Measurements from ENCODE around the gene WTIP. TPM values are rescaled to one million over a fixed set of nuclear protein-coding genes. Genes with fewer than 3 reads are reported as not detected.
A peak's percentile ranks its signal among the peaks of the same experiment; 100 is the strongest.

WTIP gene
- total and polyA plus RNA-seq, 2 of the 13 experiments (the other 11 are each of a cell fraction or from before 2014, with no cell fraction given), result 15.0 to 18.1 TPM

- TF ChIP-seq ZGPAT (CRISPR knock-in tag; IDR thresholded peaks at IDR 0.05), result peak; percentile 55; the same call in 1 of the 2 replicates
- no peak for TF ChIP-seq ZMAT3 (CRISPR knock-in tag; conservative IDR thresholded peaks at IDR 0.05)
- TF ChIP-seq ZNF431 (CRISPR knock-in tag; IDR thresholded peaks at IDR 0.05; ENCODE audit: borderline replicate concordance, low read depth), result no peak
- no peak for TF ChIP-seq CREB1 (IDR thresholded peaks at IDR 0.05)
- no peak for TF ChIP-seq CREB1 (CRISPR knock-in tag; IDR thresholded peaks at IDR 0.05)
- no peak for TF ChIP-seq ZBTB14 (CRISPR knock-in tag; IDR thresholded peaks at IDR 0.05)
- no peak for TF ChIP-seq ZNF557 (CRISPR knock-in tag; IDR thresholded peaks at IDR 0.05)
- TF ChIP-seq PRPF4 (IDR thresholded peaks at IDR 0.05; ENCODE audit: low read depth, low read length, poor library complexity, severe bottlenecking), result no peak
- TF ChIP-seq CEBPG (CRISPR knock-in tag; IDR thresholded peaks at IDR 0.05), result no peak
- no peak for TF ChIP-seq HNRNPUL1 (IDR thresholded peaks at IDR 0.05; ENCODE audit: low read depth, low read length)
- TF ChIP-seq ZNF260 (CRISPR knock-in tag; IDR thresholded peaks at IDR 0.05; ENCODE audit: borderline replicate concordance, low read depth), result no peak
- TF ChIP-seq ZNF496 (CRISPR knock-in tag; IDR thresholded peaks at IDR 0.05; ENCODE audit: insufficient replicate concordance), result no peak
- no peak for TF ChIP-seq DMTF1 (CRISPR knock-in tag; IDR thresholded peaks at IDR 0.05)
- no peak for TF ChIP-seq ZNF749 (CRISPR knock-in tag; IDR thresholded peaks at IDR 0.05; ENCODE audit: borderline replicate concordance)
- TF ChIP-seq ZNF605 (CRISPR knock-in tag; IDR thresholded peaks at IDR 0.05), result peak; percentile 24; the same call in 1 of the 2 replicates
- TF ChIP-seq ZNF274 (CRISPR knock-in tag; IDR thresholded peaks at IDR 0.05), result no peak; the same call in 1 of the 2 replicates
- TF ChIP-seq ZNF138 (CRISPR knock-in tag; IDR thresholded peaks at IDR 0.05; ENCODE audit: low read depth), result no peak
- TF ChIP-seq FOXJ3 (CRISPR knock-in tag; IDR thresholded peaks at IDR 0.05; ENCODE audit: borderline replicate concordance), result no peak
- TF ChIP-seq FOXK2 (IDR thresholded peaks at IDR 0.05), result no peak
- no peak for TF ChIP-seq NFYC (CRISPR knock-in tag; IDR thresholded peaks at IDR 0.05)
- TF ChIP-seq MEIS1 (CRISPR knock-in tag; IDR thresholded peaks at IDR 0.05; ENCODE audit: borderline replicate concordance), result no peak
- TF ChIP-seq ZBTB21 (CRISPR knock-in tag; IDR thresholded peaks at IDR 0.05), result no peak
- no peak for TF ChIP-seq MLLT10 (CRISPR knock-in tag; IDR thresholded peaks at IDR 0.05)
- TF ChIP-seq ESRRA (CRISPR knock-in tag; IDR thresholded peaks at IDR 0.05; ENCODE audit: low read depth), result no peak
Measured at GRCh38 chr19:34501339-34502320, 20.1 kb downstream of the WTIP start (continued).
